Renal cortical epithelial cell (primary cell): ENCODE data around the gene ZNF619. TPM values are rescaled to one million over a fixed set of nuclear protein-coding genes. Genes with fewer than 3 reads are reported as not detected.

Source experiments
- DNase-seq: peaks from one replicate; pipeline ENCODE4 v3.0.0-alpha.2; 2011; ENCODE audit warnings: low read depth
- total RNA-seq: library from RNA; depleted of rRNA; stranded (reverse); fragments of >200 nt; gene quantifications from 2 replicates; pipeline ENCODE4 v1.2.3, GENCODE V29; 2014

ZNF619 gene
- total RNA-seq, 1 donor from 2014 or later = 8.9 TPM

- no peak for DNase-seq
Observed at GRCh38 chr3:40465111-40465407, 11.9 kb upstream of the ZNF619 start.

GRCh38 chr3:40465456-40465855, 11.5 kb upstream of the ZNF619 start:
- no peak for DNase-seq

- no peak for DNase-seq
Observed at GRCh38 chr3:40468018-40468417, 8.9 kb upstream of the ZNF619 start.

- DNase-seq = no peak
Observed at GRCh38 chr3:40470701-40471100, 6.2 kb upstream of the ZNF619 start.

GRCh38 chr3:40477666-40478065, 744 bp downstream of the ZNF619 start:
- peak; percentile 6 for DNase-seq

GRCh38 chr3:40487172-40487571, 10.2 kb downstream of the ZNF619 start:
- DNase-seq = no peak

GRCh38 chr3:40490916-40491315, 14.0 kb downstream of the ZNF619 start:
- no peak for DNase-seq

- DNase-seq = no peak
Observed at GRCh38 chr3:40494698-40495097, 17.8 kb downstream of the ZNF619 start.

- DNase-seq = no peak
Observed at GRCh38 chr3:40497288-40497687, 20.4 kb downstream of the ZNF619 start.

- DNase-seq = no peak
Observed at GRCh38 chr3:40499952-40500351, 23.0 kb downstream of the ZNF619 start.

- DNase-seq = no peak
Observed at GRCh38 chr3:40502034-40502433, 25.1 kb downstream of the ZNF619 start.

- DNase-seq = peak; percentile 100
Observed at GRCh38 chr3:40504636-40505430, 27.9 kb downstream of the ZNF619 start.

- peak; percentile 73 for DNase-seq
Observed at GRCh38 chr3:40505599-40506462, 28.9 kb downstream of the ZNF619 start, which contains the start of gene ZNF620. ZNF620 (plus strand) TSS chr3:40506039; CDS start chr3:40506353, 314 bp downstream.

GRCh38 chr3:40511031-40511718, 34.3 kb downstream of the ZNF619 start:
- DNase-seq = no peak

- DNase-seq = no peak
Observed at GRCh38 chr3:40516201-40516600, 39.3 kb downstream of the ZNF619 start.

GRCh38 chr3:40518067-40518466, 41.1 kb downstream of the ZNF619 start:
- DNase-seq = no peak

GRCh38 chr3:40518848-40519247, 41.9 kb downstream of the ZNF619 start:
- DNase-seq = no peak

GRCh38 chr3:40521254-40521653, 44.3 kb downstream of the ZNF619 start:
- DNase-seq = no peak

GRCh38 chr3:40523781-40524180, 46.9 kb downstream of the ZNF619 start:
- DNase-seq = peak; percentile 13

GRCh38 chr3:40524222-40524567, 47.3 kb downstream of the ZNF619 start:
- DNase-seq = peak; percentile 9

- peak; percentile 51 for DNase-seq
Observed at GRCh38 chr3:40524568-40525285, 47.8 kb downstream of the ZNF619 start, which contains the start of gene ZNF621. ZNF621 (plus strand) TSS chr3:40524960; CDS start chr3:40525841, 881 bp downstream.

- no peak for DNase-seq
Observed at GRCh38 chr3:40528426-40528825, 51.5 kb downstream of the ZNF619 start.
